Stimulated activated naive CD8-positive, alpha-beta T cell treated with anti-CD3 and anti-CD28 coated beads, Interleukin-15, amount 100 ng/mL, for 72 hours (primary cell): Measurements from ENCODE around the gene SRBD1.

ENCODE experiments used
- ATAC-seq: fragments of 150-1000 bp; cut with Tn5 transposase; 2 replicates; pipeline ENCODE4 v1.10.0; 2021; ENCODE audit warnings: mild to moderate bottlenecking, moderate library complexity
- DNase-seq, 2 donors: peaks; one replicate each; pipeline ENCODE4 v3.0.0; 2021 to 2022
- H3K27ac Mint-ChIP-seq, 2 donors: one replicate each; pipeline ENCODE4 v1.8.0; 2022; ENCODE audit warnings: mild to moderate bottlenecking in 2 of 2, mixed read lengths in 2 of 2, moderate library complexity in 2 of 2
- H3K27me3 Mint-ChIP-seq: one replicate; pipeline ENCODE4 v1.8.0; 2022; ENCODE audit warnings: mixed read lengths
- H3K4me1 Mint-ChIP-seq: one replicate; pipeline ENCODE4 v1.8.0; 2022; ENCODE audit warnings: mild to moderate bottlenecking, mixed read lengths
- H3K4me3 Mint-ChIP-seq, 2 donors: one replicate each; pipeline ENCODE4 v1.8.0; 2022; ENCODE audit warnings: mild to moderate bottlenecking in 2 of 2, mixed read lengths in 2 of 2, moderate library complexity in 1 of 2
- H3K9me3 Mint-ChIP-seq, 2 donors: one replicate each; pipeline ENCODE4 v1.8.0; 2022; ENCODE audit warnings: mixed read lengths in 2 of 2

Gene SRBD1

DNA sequence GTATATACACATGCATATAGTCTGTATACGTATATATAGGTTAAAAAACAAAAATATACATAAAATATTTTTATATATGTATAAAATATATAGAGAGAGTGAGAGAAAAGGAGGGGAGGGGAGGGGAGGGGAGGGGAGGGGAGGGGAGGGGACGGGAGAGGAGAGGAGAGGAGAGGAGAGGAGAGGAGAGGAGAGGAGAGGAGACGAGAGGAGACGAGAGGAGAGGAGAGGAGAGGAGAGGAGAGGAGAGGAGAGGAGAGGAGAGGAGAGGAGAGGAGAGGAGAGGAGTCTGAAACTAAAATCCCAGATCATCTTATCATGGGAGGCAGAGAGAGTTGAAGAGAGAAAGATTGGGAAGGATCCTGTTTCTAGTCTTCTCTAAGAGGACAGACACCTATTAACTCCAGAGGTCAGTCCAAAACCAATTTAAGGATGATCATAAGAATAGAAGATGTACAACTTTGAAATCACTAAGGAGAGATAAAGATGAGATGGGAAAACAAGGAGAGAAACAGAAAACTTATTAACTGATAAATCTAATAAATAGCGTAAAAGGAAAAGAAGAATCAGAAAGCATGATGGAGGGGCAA is 195.4 kb downstream of the SRBD1 start:
- no peak for DNase-seq
- Mint-ChIP-seq H3K4me1 (peaks cover 5% of the 10 kb centered on the region), H3K4me3 (no peak overlapping the region), H3K27me3 (no peaks in the 10 kb centered on the region), H3K9me3 (no peaks in the 10 kb centered on the region), H3K27ac (peak overlapping the region in 1 of 2 donors; percentile 14)
- ATAC-seq = no peak

DNA sequence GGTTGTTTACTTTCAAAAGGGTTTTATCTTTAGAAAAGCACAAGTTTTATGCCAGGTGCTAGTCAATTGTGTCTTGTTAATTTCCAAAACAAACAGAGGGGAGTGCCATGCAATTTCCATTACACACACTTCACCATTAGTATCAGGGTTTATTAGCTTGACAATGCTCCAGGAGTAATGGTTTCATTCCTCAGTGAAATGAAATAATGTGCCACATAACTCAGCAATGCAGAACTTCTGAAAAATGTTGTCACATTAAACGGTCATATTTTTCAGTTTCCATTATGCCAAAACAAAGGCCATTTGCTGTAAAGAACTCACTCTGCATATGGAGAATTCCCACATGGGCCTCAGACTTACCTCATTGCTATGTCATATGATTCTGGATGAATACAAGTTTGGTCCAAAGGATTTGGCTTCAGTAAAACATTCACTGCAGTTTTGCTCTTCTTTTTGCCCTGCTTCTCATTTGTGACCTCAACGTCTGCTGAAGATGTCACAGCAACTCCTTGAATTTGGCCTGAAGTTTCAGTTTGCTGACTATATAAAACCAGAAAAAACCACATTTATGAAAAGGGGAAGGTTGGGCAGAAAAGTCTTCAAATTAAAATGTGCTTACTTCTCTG is 198.2 kb downstream of the SRBD1 start:
- H3K4me3 Mint-ChIP-seq = no peak overlapping the region
- ATAC-seq = no peak

DNA sequence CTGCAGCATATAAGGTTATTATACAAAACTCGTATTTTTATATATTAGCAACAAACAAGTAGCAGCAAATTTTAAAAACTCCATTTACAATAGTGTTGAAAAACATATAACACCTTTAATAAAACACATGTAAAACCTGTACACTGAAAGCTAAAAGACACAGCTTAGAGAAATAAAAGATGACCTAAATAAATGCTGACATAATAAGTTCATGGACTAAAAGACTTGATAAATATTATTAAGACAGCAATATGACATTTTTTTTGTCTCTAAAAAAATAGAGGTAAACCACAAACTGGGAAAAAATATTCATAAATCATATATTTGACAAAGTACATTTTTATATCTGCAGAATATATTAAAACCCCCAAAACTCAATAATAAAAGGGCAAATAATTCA is 201.4 kb downstream of the SRBD1 start:
- ATAC-seq (no peak), DNase-seq (no peak)
- H3K27ac Mint-ChIP-seq = no peak overlapping the region
- H3K9me3 Mint-ChIP-seq = no peaks in the 10 kb centered on the region
- H3K4me3 Mint-ChIP-seq = no peak overlapping the region
- H3K27me3 Mint-ChIP-seq = no peaks in the 10 kb centered on the region
- peaks cover 5% of the 10 kb centered on the region for H3K4me1 Mint-ChIP-seq

More for the DNA sequence above, 198.2 kb downstream of the SRBD1 start:
- no peak for DNase-seq
- Mint-ChIP-seq H3K27me3 (no peaks in the 10 kb centered on the region), H3K9me3 (no peaks in the 10 kb centered on the region), H3K27ac (no peak overlapping the region), H3K4me1 (peaks cover 5% of the 10 kb centered on the region)

GRCh38 chr2:45406621-45407020 is 204.4 kb downstream of the SRBD1 start:
- ATAC-seq = no peak
- no peaks in the 10 kb centered on the region for H3K9me3 Mint-ChIP-seq
- H3K27ac Mint-ChIP-seq = no peak overlapping the region
- DNase-seq = no peak
- H3K27me3 Mint-ChIP-seq = no peaks in the 10 kb centered on the region
- H3K4me3 Mint-ChIP-seq = no peak overlapping the region
- no peaks in the 10 kb centered on the region for H3K4me1 Mint-ChIP-seq

- no peak overlapping the region for H3K27ac Mint-ChIP-seq
- H3K4me3 Mint-ChIP-seq = no peak overlapping the region
- H3K9me3 Mint-ChIP-seq = no peaks in the 10 kb centered on the region
- no peaks in the 10 kb centered on the region for H3K27me3 Mint-ChIP-seq
- DNase-seq (no peak), ATAC-seq (no peak)
- H3K4me1 Mint-ChIP-seq = no peaks in the 10 kb centered on the region
Observed at GRCh38 chr2:45404807-45405297, 206.2 kb downstream of the SRBD1 start.

- no peak for ATAC-seq
- Mint-ChIP-seq H3K4me1 (no peaks in the 10 kb centered on the region), H3K4me3 (no peak overlapping the region), H3K27me3 (no peaks in the 10 kb centered on the region), H3K27ac (no peak overlapping the region), H3K9me3 (no peaks in the 10 kb centered on the region)
- DNase-seq = no peak
Observed at GRCh38 chr2:45403036-45403435, 208.0 kb downstream of the SRBD1 start.

DNA sequence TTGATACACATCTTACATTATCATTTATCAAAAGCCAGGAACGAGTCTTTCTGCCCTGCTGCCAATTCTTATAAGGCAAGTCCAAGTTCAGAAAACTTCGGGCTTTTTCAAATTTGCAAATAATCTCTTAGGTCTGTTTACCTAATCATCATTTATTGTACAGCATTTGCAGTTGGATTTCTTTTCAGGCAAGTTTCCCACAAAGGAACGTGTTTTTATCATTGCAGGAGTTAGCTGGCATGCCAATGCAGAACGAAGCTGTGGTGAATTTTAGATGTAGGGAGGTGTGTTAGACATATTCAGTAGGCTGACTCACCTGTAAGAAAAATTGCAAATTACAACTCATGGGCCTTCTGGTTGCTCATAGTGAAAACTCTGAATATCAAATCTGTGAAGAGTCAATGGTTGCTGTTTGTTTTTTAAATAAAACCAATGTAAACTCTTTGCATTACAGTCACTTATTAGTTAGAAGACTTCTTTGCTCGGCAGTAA is 209.6 kb downstream of the SRBD1 start:
- Mint-ChIP-seq H3K4me3 (no peak overlapping the region), H3K27me3 (no peaks in the 10 kb centered on the region), H3K4me1 (no peaks in the 10 kb centered on the region), H3K9me3 (no peaks in the 10 kb centered on the region), H3K27ac (no peak overlapping the region)
- no peak for DNase-seq
- no peak for ATAC-seq

- Mint-ChIP-seq H3K27me3 (no peaks in the 10 kb centered on the region), H3K4me1 (no peaks in the 10 kb centered on the region), H3K9me3 (no peaks in the 10 kb centered on the region), H3K27ac (no peak overlapping the region), H3K4me3 (no peak overlapping the region)
- ATAC-seq (no peak), DNase-seq (no peak)
Observed at GRCh38 chr2:45399040-45399784, 211.9 kb downstream of the SRBD1 start.

- no peaks in the 10 kb centered on the region for H3K9me3 Mint-ChIP-seq
Observed at GRCh38 chr2:45397292-45397691, 213.8 kb downstream of the SRBD1 start.

GRCh38 chr2:45396671-45397070 is 214.4 kb downstream of the SRBD1 start:
- Mint-ChIP-seq H3K27ac (no peak overlapping the region), H3K4me3 (no peak overlapping the region), H3K27me3 (no peaks in the 10 kb centered on the region), H3K4me1 (no peaks in the 10 kb centered on the region), H3K9me3 (no peaks in the 10 kb centered on the region)
- no peak for ATAC-seq
- DNase-seq = no peak

More at GRCh38 chr2:45397292-45397691, 213.8 kb downstream of the SRBD1 start:
- Mint-ChIP-seq H3K27ac (no peak overlapping the region), H3K27me3 (no peaks in the 10 kb centered on the region), H3K4me3 (no peak overlapping the region), H3K4me1 (no peaks in the 10 kb centered on the region)
- no peak for DNase-seq
- no peak for ATAC-seq

DNA sequence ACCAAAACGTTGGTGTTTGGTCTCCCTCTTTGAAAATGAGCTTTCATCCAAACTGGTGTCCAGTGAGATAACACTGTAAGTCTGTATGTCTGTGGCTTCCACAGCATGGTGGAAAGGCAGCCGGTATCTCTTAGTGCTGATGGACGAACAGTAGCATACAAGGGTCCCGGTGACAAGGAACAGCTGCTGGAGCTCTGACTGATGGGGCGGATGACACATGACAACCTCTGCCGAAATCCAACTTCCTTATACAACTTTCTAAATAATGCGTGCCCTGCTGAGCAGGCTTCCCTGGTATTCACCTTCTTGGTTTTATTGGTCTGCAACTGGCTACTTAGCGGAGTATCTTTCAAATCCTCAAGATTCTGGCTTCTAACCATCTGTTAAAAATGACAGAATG is 216.2 kb downstream of the SRBD1 start:
- DNase-seq = no peak
- no peak overlapping the region for H3K27ac Mint-ChIP-seq
- no peak overlapping the region for H3K4me3 Mint-ChIP-seq
- no peaks in the 10 kb centered on the region for H3K4me1 Mint-ChIP-seq
- ATAC-seq = no peak
- H3K9me3 Mint-ChIP-seq = no peaks in the 10 kb centered on the region
- H3K27me3 Mint-ChIP-seq = no peaks in the 10 kb centered on the region

GRCh38 chr2:45394216-45394615 is 216.9 kb downstream of the SRBD1 start:
- Mint-ChIP-seq H3K27me3 (no peaks in the 10 kb centered on the region), H3K4me3 (no peak overlapping the region), H3K27ac (no peak overlapping the region), H3K9me3 (no peaks in the 10 kb centered on the region), H3K4me1 (no peaks in the 10 kb centered on the region)
- DNase-seq = no peak
- no peak for ATAC-seq

GRCh38 chr2:45391866-45392265 is 219.2 kb downstream of the SRBD1 start:
- Mint-ChIP-seq H3K4me1 (no peaks in the 10 kb centered on the region), H3K9me3 (no peaks in the 10 kb centered on the region), H3K4me3 (no peak overlapping the region), H3K27ac (no peak overlapping the region), H3K27me3 (no peaks in the 10 kb centered on the region)
- no peak for DNase-seq
- ATAC-seq = no peak

- no peak overlapping the region for H3K4me3 Mint-ChIP-seq
- H3K27ac Mint-ChIP-seq = no peak overlapping the region
- H3K27me3 Mint-ChIP-seq = no peaks in the 10 kb centered on the region
- H3K9me3 Mint-ChIP-seq = no peaks in the 10 kb centered on the region
- no peaks in the 10 kb centered on the region for H3K4me1 Mint-ChIP-seq
- ATAC-seq (no peak), DNase-seq (no peak)
Observed at GRCh38 chr2:45390861-45391260, 220.2 kb downstream of the SRBD1 start.

GRCh38 chr2:45390441-45390840 is 220.6 kb downstream of the SRBD1 start:
- H3K4me1 Mint-ChIP-seq = no peaks in the 10 kb centered on the region
- no peak overlapping the region for H3K27ac Mint-ChIP-seq
- DNase-seq = no peak
- H3K27me3 Mint-ChIP-seq = no peaks in the 10 kb centered on the region
- no peak for ATAC-seq
- no peaks in the 10 kb centered on the region for H3K9me3 Mint-ChIP-seq
- H3K4me3 Mint-ChIP-seq = no peak overlapping the region

DNA sequence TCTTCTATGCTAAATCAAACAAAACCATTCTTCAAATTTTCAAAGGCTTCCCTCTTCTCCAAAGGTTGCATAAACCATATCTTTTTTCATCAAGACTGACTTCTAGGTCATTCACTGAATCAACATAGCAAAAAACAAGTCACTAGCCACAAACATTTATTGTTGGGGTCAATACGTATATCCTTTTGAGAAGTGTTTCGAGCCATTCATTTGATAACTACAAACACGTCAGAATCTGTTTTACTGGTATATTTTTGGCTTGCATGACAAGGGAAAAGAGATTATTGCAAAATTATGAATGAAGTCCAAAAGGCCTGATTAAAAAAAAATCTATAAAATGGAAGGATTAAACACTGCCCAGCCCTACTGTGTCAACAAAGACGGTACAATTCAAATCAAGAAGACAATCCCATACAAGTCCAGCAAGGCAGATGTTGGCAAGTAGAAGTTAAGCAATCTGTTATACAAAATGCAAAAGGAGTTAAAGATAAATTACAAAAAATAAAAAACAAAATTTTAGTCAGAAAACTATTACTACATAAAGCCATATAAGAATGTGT is 222.4 kb downstream of the SRBD1 start:
- peak overlapping the region in 1 of 2 donors; percentile 69 for H3K27ac Mint-ChIP-seq
- no peak overlapping the region for H3K4me3 Mint-ChIP-seq
- DNase-seq (no peak), ATAC-seq (no peak)
- H3K4me1 Mint-ChIP-seq = no peaks in the 10 kb centered on the region
- no peaks in the 10 kb centered on the region for H3K27me3 Mint-ChIP-seq
- H3K9me3 Mint-ChIP-seq = no peaks in the 10 kb centered on the region
